Aorta (tissue), 5 donors: ENCODE measurements around the gene METRN. TPM values are rescaled to one million over a fixed set of nuclear protein-coding genes. Genes with fewer than 3 reads are reported as not detected.
A peak's percentile ranks its signal among the peaks of the same experiment; 100 is the strongest.
"Not testable (repeated sequence)": the region's sequence is repeated elsewhere in the genome, so short reads cannot be mapped to it uniquely, and the experiment has no call there.

Source experiments
- ATAC-seq: fragments of 200-7000 bp; cut with Tn5 transposase; one replicate; pipeline ENCODE4 v1.9.1; 2022; ENCODE audit warnings: moderate library complexity; ENCODE audit not compliant: low FRiP score
- DNase-seq, 2 donors: peaks; one replicate each; pipeline ENCODE4 v3.0.0-alpha.2; 2020
- H3K27ac ChIP-seq, 2 donors: one replicate each; pipeline ENCODE4 v1.5.1; 2013; ENCODE audit warnings: low read length in 2 of 2, mild to moderate bottlenecking in 2 of 2, moderate library complexity in 2 of 2, control low read depth in 1 of 2, inconsistent platforms in 1 of 2, low read depth in 1 of 2
- H3K27me3 ChIP-seq, 2 donors: one replicate each; pipeline ENCODE4 v1.6.1; 2013; ENCODE audit warnings: control low read depth in 1 of 2, low read length in 1 of 2, mild to moderate bottlenecking in 1 of 2, moderate library complexity in 1 of 2; ENCODE audit not compliant: insufficient read depth in 2 of 2, control insufficient read depth in 1 of 2
- H3K36me3 ChIP-seq, 2 donors: one replicate each; pipeline ENCODE4 v1.6.1; 2013; ENCODE audit warnings: control low read depth in 1 of 2, low read length in 1 of 2, mild to moderate bottlenecking in 1 of 2; ENCODE audit not compliant: insufficient read depth in 2 of 2, control insufficient read depth in 1 of 2
- H3K4me1 ChIP-seq, 2 donors: one replicate each; pipeline ENCODE4 v1.6.1; 2013; ENCODE audit warnings: low read length in 2 of 2, control low read depth in 1 of 2, mild to moderate bottlenecking in 1 of 2, moderate library complexity in 1 of 2; ENCODE audit not compliant: insufficient read depth in 2 of 2, control insufficient read depth in 1 of 2
- H3K4me3 ChIP-seq, 2 donors: one replicate each; pipeline ENCODE4 v1.5.1; 2013; ENCODE audit warnings: low read length in 2 of 2, control low read depth in 1 of 2, mild to moderate bottlenecking in 1 of 2
- H3K9me3 ChIP-seq: one replicate; pipeline ENCODE4 v1.6.1; 2013; ENCODE audit warnings: mild to moderate bottlenecking, low read length; ENCODE audit not compliant: control insufficient read depth
- WGBS, 2 donors: extraction: QIAGEN DNeasy Blood & Tissue Kit; methylation state at CpG; one replicate each; pipeline ENCODE4 v1.1.7; 2013; 5-methylcytosine and 5-hydroxymethylcytosine counted together
- intact Hi-C, 2 donors: fragments of 100-400 bp; cut with DNase I; formaldehyde crosslinking; loops; one replicate each; pipeline versions ENCODE4 v1.14.2 to v1.15.0; 2022
- polyA plus RNA-seq, 2 donors: library from polyadenylated mRNA; stranded (reverse); fragments of 200-250 nt; gene quantifications; one replicate each; pipeline ENCODE4 v1.2.3, GENCODE V29; 2013
- total RNA-seq, 2 donors: library from RNA; stranded (reverse); fragmentation: NEBNext Ultra II Directional; extraction: Animal tissue kit (Norgen Biotek cat#: 25700); gene quantifications; one replicate each; pipeline ENCODE4 v1.2.1, GENCODE V29; 2021
- donor health status: healthy with polysubstance abuse.
- donor health status: Bipolar disorder and iron deficiency.
- donor health status: DM: no; HTN: no; CAD: no.
- donor health status: DM: no; HTN: no; CAD: no.
- donor health status: DM: yes; HTN: yes; CAD: no.

METRN gene
- total and polyA plus RNA-seq, 4 donors, result 22.7 to 61.3 (median 26.7) TPM

DNA sequence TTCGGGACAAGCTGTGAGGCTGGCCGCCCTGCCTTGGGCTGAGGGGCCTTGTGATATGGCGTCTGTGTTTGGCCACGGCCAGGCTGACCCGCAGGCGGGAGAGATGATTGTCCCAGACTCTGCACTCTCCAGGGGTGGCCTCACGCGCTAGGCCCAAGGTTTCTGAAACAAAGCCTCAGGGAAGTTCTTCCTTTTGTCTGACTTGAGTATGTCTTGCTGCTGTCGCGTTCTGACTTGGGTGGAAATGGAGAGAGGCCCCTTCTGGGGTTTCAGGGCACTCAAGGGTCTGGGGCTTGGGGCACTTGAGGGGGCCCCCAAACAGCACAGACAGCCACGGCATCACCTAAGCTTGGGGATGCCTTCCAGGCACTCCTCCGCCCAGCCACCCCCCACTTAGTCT is 3.8 kb upstream of the METRN start:
- DNase-seq (no peak), ATAC-seq (no peak)
- H3K36me3 ChIP-seq, result no peaks in the 10 kb centered on the region
- intact Hi-C loops, result loop anchor here (1.0 to 10.0 kb wide), 5 partner anchors 74 to 346 kb away; partner anchors contain the start of genes CHTF18 (in 1 of the 2), LMF1 (in 1 of the 2) and RPUSD1 (in 1 of the 2)
- no peak overlapping the region for H3K27ac ChIP-seq
- no peaks in the 10 kb centered on the region for H3K4me1 ChIP-seq
- 74 to 79% methylated on average over 12 of the region's 12 CpGs for WGBS, 2 donors
- H3K9me3 ChIP-seq, result no peaks in the 10 kb centered on the region
- H3K4me3 ChIP-seq, result no peak overlapping the region
- H3K27me3 ChIP-seq, result no peaks in the 10 kb centered on the region

DNA sequence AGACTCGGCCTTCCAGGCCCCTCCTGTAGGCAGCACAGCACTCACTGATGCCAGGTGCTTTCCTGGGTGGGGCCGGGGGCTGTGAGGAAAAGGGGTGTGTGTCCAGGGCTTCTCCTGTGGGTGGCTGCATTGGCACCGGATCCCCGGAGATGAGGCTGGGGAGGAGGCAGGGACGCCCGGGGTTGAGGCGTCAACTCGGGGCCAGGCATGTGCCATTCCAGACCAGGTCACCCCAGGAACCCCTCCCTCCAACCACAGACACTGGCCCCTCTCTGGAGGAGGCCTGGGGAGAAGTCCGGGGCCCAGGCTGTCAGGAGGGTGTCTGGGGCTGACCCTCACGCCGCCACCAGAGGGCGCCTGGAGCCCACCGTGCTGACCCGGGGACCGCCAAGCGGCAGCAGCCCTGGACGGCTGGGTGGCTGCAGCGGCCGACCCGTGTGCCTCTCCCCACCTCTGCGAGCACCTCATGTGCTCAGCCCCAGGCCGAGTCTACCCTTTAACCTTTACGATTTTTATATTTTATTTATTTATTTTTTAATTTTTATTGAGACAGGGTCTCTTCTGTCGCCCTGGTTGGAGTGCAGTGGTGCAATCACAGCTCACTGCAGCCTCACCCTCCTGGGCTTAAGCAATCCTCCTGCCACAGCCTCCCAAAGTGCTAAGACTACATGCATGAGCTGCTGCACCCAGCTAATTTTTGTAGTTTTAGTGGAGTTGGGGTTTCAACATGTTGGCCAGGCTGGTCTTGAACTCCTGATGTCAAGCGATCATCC is 3.2 kb upstream of the METRN start:
- DNase-seq, result peak; percentile 83 to 94
- ATAC-seq, result peak; percentile 77
- Histone ChIP-seq H3K9me3 (no peaks in the 10 kb centered on the region), H3K4me1 (no peaks in the 10 kb centered on the region), H3K36me3 (no peaks in the 10 kb centered on the region), H3K4me3 (no peak overlapping the region), H3K27me3 (no peaks in the 10 kb centered on the region), H3K27ac (no peak overlapping the region)
- 11 to 12% methylated on average over 25 of the region's 25 CpGs for WGBS, 2 donors
- intact Hi-C loops, result loop anchor here (1.0 to 10.0 kb wide), 5 partner anchors 74 to 346 kb away; partner anchors contain the start of genes CHTF18 (in 1 of the 2), LMF1 (in 1 of the 2) and RPUSD1 (in 1 of the 2)

DNA sequence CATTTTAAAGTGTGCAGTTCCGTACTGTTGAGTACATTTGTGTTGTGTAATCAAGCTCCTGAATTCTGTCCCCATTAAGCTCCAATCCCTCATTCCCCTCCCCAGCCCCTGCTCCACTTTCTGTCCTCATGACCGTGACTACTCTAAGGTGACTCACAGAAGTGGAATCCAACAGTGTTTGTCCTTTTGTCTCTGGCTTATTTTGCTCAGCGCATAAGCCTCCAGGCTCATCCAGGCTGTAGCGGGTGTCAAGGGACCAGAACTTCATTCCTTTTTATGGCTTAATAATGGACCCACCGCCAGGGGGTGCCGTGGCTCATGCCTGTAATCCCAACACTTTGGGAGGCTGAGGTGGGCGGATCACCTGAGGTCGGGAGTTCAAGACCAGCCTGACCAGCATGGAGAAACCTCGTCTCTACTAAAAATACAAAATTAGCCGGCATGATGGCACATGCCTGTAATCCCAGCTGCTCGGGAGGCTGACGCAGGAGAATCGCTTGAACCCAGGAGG is 2.1 kb upstream of the METRN start:
- H3K27ac ChIP-seq, H3K36me3 ChIP-seq, H3K4me3 ChIP-seq, H3K4me1 ChIP-seq, ATAC-seq, H3K27me3 ChIP-seq, H3K9me3 ChIP-seq, DNase-seq: not testable (repeated sequence)
- intact Hi-C loops, result loop anchor here (5.0 to 10.0 kb wide), 3 partner anchors 75 to 345 kb away; partner anchors contain the start of genes CHTF18 (in 1 of the 2), LMF1 (in 1 of the 2) and RPUSD1 (in 1 of the 2)
- WGBS, 2 donors, result 50 to 54% methylated on average over 13 of the region's 13 CpGs

DNA sequence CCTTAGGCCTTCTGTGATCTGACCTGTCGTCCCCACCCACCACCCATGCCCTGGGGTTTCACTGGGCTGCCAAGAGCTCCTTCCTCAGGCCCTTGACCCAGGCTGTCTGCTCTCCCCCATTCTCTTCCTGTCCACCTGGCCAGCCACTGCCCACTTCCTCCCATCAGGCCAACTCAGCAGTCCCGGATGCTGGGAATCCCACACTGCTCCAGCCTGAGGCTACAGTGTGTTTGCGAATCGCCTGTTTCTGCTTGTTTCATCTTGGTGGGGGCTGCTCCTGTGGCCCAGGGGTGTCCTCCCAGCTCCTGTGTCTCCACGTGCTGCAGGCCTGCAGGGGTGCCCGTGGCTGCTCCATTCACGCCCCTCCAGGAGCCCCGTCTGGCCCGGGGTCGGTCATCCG is 839 bp upstream of the METRN start:
- no peak overlapping the region for H3K27ac ChIP-seq
- no peak for DNase-seq
- no peaks in the 10 kb centered on the region for H3K9me3 ChIP-seq
- WGBS, 2 donors, result 82 to 85% methylated on average over 11 of the region's 11 CpGs
- no peaks in the 10 kb centered on the region for H3K36me3 ChIP-seq
- no peak overlapping the region for H3K4me3 ChIP-seq
- no peaks in the 10 kb centered on the region for H3K4me1 ChIP-seq
- intact Hi-C loops, result loop anchor here (5.0 to 10.0 kb wide), 3 partner anchors 73 to 343 kb away; partner anchors contain the start of genes CHTF18 (in 1 of the 2), LMF1 (in 1 of the 2) and RPUSD1 (in 1 of the 2)
- H3K27me3 ChIP-seq, result no peaks in the 10 kb centered on the region
- ATAC-seq, result no peak

DNA sequence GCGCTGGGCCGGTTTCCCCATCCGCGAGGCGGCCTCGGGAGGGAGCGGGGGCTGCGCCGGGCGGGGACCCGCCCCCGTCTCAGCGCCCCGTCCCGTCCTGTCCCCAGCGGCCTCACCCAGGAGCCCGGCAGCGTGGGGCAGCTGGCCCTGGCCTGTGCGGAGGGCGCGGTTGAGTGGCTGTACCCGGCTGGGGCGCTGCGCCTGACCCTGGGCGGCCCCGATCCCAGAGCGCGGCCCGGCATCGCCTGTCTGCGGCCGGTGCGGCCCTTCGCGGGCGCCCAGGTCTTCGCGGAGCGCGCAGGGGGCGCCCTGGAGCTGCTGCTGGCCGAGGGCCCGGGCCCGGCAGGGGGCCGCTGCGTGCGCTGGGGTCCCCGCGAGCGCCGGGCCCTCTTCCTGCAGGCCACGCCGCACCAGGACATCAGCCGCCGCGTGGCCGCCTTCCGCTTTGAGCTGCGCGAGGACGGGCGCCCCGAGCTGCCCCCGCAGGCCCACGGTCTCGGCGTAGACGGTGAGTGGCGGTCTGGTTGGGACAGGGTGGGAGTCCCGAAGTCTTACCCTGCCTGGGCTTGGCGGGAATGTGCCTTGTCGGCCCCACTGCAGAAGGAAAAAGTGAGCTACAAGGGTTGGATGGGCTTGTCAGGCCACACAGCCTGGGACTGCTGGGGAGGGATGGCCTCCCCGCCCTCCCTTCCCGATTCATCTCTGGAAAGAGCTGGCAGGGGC is 720 bp downstream of the METRN start:
- DNase-seq (no peak), ATAC-seq (no peak)
- H3K4me3 ChIP-seq, result peak overlapping the region; percentile 50 to 64
- H3K27ac ChIP-seq, result no peak overlapping the region
- no peaks in the 10 kb centered on the region for H3K9me3 ChIP-seq
- no peaks in the 10 kb centered on the region for H3K36me3 ChIP-seq
- H3K27me3 ChIP-seq, result no peaks in the 10 kb centered on the region
- intact Hi-C loops, result loop anchor here in 1 of 2 donors (10.0 kb wide), 1 partner anchor 259 kb away; the partner anchor contains the start of gene LMF1
- no peaks in the 10 kb centered on the region for H3K4me1 ChIP-seq
- WGBS, 2 donors, result 1 to 2% methylated on average over 36 to 74 of the region's 74 CpGs

DNA sequence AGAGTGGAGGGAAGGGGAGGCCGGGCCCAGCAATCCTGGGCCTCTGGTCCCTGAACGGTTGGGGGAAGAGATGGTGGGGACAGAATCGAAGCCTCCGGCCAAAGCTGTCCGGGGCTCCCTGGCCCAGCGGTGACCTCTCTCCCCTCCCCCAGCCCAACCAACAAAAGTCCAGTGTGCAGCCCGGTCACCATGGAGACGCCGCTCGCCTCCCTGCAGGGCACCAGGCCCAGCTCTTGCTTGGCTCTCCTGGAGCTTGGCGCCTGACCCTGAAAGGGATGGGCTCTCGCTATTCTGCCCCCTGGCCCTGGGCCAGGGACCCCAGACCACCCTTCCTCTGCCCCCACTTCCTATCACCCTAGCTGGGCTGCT is 1.3 kb downstream of the METRN start:
- Histone ChIP-seq H3K4me1 (no peaks in the 10 kb centered on the region), H3K9me3 (no peaks in the 10 kb centered on the region), H3K27me3 (no peaks in the 10 kb centered on the region), H3K36me3 (no peaks in the 10 kb centered on the region), H3K4me3 (no peak overlapping the region), H3K27ac (no peak overlapping the region)
- intact Hi-C loops, result loop anchor here in 1 of 2 donors (10.0 kb wide), 1 partner anchor 259 kb away; the partner anchor contains the start of gene LMF1
- ATAC-seq, result no peak
- no peak for DNase-seq
- 8 to 13% methylated on average over 12 of the region's 12 CpGs for WGBS, 2 donors

DNA sequence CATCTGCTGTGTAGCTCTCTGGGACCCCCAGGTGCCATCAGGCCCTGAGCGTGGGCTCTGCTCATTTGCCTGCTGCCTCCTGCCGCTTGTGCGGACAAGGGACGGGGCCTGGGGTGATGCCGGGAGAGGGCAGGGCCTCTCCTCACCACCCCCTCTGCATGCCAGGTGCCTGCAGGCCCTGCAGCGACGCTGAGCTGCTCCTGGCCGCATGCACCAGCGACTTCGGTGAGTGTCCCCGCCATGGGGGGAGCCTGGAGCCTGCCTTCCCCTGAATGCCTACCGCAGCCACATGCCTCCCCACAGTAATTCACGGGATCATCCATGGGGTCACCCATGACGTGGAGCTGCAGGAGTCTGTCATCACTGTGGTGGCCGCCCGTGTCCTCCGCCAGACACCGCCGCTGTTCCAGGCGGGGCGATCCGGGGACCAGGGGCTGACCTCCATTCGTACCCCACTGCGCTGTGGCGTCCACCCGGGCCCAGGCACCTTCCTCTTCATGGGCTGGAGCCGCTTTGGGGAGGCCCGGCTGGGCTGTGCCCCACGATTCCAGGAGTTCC is 1.9 kb downstream of the METRN start:
- ATAC-seq (no peak), DNase-seq (no peak)
- Histone ChIP-seq H3K9me3 (no peaks in the 10 kb centered on the region), H3K4me1 (no peaks in the 10 kb centered on the region), H3K36me3 (no peaks in the 10 kb centered on the region), H3K4me3 (no peak overlapping the region), H3K27ac (no peak overlapping the region), H3K27me3 (no peaks in the 10 kb centered on the region)
- intact Hi-C loops, result loop anchor here in 1 of 2 donors (10.0 kb wide), 1 partner anchor 258 kb away; the partner anchor contains the start of gene LMF1
- WGBS, 2 donors, result 93 to 94% methylated on average over 28 to 29 of the region's 29 CpGs
